Activated CD8-positive, alpha-beta memory T cell treated with anti-CD3 and anti-CD28 coated beads, Interleukin-2, amount 50 U/mL, for 1 hour (primary cell): ENCODE data around the gene SRRM1.
"Not testable (repeated sequence)": the region's sequence is repeated elsewhere in the genome, so short reads cannot be mapped to it uniquely, and the experiment has no call there.

Experiments
- DNase-seq: peaks from one replicate; pipeline ENCODE4 v3.0.0-alpha.2; 2020; ENCODE audit errors: extremely low read depth

Gene SRRM1

DNA sequence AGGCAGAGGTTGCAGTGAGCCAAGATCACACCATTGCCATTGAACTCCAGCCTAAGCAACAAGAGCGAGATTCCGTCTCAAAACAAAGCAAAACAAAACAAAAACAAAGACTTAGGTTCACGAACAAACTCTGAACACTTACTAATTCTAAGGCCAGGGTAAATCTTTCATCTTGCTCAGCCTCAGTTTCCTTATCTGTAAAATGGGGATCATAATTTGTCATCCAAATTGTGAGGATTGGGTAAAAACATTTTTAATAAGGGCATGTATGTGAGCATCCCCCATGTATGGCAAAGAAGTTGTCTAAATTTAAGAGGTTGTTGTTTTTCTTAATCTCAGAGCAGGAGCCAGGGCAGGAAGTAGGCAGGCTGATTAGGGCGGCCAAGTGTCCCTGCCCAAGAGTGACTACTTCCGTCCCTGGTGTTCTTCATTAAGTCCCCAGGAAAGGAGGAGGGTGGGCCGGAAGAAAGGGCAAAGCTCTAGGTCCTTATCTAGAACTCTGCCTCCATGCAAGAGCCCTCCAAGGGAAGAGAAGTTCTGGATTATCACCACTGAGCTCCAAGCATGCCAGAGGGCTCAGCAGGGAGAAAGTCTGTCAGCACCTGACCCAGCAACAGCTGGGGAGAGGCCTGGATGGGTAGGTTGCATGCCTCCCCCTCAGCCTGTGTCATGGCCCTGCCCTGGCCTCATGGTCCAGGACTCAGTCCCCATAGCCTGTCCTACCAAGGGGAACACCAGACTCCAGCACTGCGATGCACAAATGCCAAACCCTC is 52.3 kb downstream of the SRRM1 start:
- DNase-seq = no peak

DNA sequence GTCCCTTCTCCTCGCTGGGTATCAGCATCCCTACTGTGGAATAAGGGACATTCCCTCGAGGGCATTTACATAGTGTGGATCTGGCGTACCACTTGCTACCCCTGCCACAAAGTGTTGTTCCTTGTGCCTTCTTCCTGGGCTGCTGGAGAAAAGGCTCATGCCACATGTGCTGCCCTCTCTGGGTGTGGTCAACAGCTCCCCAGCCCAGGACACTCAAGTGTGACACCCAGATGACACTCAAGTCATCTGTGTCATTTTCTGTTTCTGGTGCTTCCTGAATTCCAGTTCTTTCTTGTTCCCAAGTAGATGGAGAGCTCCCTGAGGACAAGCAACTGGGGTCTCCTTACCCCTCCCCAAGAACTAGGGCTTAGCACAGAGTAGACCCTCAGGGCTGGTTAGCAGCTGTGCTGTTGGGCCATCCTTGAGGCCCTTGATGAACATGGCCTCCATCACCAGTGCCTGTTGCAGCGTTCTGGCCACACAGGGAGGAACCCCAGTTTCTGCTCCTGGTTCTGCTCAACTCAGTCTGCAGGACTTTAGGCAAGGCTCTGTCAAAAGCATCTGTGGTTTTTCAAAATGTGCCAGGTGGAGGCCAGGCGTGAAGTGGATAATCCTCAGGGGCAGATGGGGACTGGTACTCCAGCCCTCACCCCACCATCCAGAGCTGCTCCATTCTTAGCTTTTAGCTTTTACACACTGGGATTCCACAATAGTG is 53.1 kb downstream of the SRRM1 start:
- DNase-seq = no peak

DNA sequence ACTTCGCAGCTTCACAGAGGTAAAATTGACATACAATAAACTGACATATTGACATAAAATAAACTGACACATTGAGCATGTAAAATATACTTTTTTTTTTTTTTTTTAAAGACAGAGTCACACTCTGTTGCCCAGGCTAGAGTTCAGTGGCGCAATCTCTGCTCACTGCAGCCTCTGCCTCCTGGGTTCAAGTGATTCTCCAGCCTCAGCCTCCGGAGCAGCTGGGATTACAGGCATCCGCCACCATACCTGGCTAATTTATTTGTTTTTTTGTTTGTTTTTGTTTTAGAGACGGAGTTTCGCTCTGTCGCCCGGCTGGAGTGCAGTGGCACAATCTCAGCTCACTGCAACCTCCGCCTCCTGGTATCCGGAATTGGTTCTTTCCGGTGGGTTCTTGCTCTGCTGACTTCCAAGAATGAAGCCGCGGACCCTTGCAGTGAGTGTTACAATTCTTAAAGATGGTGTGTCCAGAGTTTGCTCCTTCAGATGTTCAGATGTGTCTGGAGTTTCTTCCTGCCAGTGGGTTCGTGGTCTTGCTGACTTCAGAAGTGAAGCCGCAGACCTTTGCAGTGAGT is 53.7 kb downstream of the SRRM1 start:
- DNase-seq = no peak

DNA sequence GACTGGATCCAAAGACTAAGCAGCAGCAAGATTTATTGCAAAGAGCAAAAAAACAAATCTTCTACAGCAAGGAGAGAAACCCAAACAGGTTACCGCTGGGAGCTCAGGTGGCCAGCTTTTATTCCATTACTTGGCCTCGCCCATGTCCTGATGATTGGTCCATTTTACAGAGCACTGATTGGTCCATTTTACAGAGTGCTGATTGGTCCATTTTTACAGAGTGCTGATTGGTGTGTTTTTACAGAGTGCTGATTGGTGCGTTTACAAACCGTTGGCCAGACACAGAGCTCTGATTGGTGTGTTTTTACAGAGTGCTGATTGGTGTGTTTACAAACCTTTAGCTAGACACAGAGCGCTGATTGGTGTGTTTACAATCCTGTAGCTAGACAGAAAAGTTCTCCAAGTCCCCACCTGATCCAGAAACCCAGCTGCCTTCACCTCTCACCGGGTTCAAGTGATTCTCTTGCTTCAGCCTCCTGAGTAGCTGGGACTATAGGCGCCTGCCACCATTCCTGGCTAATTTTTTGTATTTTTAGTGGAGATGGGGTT is 54.4 kb downstream of the SRRM1 start:
- not testable (repeated sequence) for DNase-seq

DNA sequence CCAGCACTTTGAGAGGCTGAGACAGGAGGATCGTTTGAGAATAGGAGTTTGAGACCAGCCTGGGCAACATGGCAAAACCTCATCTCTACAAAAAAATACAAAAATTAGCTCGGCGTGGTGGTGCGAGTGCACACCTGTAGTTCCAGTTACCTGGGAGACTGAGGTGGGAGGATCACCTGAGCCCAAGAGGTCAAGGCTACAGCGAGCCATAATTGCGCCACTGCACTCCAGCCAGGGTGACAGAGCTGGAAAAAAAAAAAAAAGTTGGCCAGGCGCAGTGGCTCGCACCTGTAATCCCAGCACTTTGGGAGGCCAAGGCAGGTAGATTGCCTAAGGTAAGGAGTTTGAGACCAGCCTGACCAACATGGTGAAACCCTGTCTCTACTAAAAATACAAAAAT is 55.2 kb downstream of the SRRM1 start:
- not testable (repeated sequence) for DNase-seq

DNA sequence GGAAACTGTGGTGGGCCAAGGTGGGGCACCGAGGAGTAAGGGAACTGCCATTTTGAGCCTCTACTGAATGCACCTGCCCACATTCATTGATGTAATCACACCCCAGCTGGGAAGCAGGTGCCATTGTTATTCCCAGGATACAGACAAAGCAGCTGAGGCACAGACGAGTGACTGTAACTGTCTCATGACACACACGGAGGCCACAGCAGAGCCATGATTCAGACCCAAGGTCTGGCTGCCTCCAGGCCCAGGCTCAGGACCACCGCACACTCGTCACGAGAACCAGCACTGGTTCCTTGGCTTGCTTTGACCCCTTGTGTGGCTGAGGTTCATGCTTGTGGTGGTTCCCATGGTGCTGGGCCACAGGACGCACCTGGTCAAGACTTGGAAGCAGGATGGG is 56.5 kb downstream of the SRRM1 start:
- no peak for DNase-seq

DNA sequence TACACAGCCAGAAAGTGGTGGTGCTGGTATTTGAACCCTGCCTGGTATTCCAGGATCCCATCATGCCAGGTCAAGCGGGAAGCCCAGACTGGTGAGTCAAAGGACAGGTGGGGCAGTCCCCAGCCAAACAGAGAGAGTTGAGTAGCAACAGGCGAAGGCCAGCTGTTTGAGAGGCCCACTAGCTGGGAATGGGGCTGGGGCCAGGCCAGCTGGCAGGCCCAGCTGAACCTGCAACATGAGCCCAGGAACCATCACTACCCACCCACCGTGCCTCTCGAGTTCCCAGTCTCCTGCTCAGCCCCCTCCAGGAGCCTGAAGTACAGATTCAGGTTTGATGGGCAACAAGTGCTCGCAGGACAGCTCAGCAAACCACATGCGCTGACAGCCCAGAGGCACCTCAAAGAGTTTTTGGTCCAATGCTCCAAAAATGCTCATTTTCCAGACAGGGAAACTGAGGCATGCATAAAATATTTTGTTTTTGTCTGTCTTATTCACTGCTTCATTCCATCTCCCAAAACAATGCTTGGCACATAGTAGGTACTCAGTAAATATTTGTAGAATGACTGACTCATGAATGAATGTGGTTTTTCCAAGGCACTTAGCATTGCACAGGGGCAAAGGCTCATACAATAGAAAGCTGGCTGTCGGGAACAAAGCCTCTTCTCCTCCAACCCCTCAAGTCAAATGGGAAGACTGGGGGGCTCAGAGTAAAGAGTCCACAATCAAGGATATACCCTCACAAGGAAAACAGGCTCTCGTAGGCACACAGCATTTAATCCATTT is 59.6 kb downstream of the SRRM1 start:
- DNase-seq = no peak

DNA sequence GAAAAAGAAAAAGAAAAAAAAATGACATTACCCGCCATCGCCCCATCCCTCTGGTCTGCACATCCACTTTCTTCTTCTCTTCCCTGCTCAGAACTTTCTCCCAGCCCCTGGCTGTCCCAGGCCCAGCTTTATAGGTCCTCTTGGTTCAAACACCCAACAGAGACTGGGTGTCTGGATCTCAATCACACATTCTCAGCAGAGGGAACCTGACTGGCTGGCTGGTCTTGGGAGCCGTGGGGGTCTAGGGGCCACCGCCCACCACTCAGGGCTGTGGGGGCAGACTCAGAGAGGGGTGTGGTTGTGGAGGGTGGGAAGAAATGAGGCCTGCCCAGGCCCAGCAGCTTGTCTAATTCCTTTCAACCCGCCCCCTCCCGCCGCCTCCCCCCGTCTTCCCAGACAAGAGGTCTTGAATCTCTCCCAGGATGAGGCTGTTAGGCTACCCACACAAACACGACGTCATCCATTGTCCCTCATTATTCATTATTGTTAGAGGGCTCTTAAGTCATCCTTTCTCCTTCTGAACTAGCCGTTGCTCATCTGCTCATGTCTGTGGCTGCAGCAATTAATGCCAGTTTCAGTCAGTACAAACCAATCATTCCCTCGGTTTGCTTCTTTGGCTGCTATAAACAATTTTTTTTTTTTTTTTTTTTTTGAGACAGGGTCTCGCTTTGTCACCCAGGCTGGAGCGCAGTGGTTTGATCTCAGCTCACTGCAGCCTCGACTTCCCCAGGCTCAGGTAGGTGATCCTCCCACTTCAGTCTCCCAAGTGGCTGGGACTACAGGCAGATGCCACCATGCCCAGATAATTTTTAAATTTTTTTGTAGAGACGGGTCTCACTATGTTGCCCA is 61.5 kb downstream of the SRRM1 start:
- no peak for DNase-seq

DNA sequence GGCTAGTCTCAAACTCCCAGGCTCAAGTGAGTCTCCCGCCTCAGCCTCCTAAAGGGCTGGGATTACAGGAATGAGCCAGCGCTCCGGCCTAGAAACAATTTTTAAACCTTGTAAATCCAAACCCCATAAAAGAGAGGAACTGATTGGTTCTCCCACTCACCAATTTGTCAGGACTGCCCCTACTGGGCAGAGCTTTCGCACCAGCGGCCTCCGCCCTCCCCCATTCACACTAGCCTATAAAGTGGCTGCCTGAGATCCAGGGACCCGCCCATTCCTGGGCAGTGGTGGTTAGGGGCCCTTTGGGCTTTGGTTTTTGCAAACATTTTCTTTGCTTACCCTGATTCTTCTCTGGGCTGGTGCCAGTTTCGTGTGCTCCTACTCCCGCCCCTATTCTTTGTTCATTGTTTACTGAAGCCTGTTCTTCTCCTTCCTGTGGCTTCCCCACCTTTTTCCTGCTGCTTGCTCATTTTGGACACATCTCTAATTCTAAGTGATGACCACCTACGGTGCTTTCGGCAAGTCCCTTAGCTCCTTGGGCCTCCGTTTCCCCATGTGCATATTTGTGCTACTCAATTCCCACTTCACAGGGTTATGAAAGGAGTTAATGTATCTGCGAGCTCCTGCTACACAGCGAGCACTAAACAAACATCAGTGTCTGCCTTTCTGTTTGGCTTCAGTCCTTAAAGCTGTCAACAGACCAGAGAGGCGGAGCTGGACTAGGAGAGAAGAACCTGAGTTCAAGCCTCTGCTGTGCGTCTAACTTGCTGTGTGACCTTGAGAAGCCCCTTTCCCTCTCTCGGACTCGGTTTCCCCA is 62.4 kb downstream of the SRRM1 start:
- DNase-seq = no peak

DNA sequence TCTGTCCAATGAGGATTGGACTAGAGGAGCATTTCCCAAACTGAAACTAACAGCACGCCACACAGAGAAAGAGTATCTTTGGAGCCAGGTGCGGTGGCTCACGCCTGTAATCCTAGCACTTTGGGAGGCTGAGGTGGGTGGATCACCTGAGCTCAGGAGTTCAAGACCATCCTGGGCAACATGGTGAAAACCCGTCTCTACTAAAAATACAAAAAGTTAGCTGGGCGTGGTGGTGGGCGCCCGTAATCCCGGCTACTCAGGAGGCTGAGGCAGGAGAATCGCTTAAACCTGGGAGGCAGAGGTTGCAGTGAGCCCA is 62.9 kb downstream of the SRRM1 start:
- DNase-seq = not testable (repeated sequence)

DNA sequence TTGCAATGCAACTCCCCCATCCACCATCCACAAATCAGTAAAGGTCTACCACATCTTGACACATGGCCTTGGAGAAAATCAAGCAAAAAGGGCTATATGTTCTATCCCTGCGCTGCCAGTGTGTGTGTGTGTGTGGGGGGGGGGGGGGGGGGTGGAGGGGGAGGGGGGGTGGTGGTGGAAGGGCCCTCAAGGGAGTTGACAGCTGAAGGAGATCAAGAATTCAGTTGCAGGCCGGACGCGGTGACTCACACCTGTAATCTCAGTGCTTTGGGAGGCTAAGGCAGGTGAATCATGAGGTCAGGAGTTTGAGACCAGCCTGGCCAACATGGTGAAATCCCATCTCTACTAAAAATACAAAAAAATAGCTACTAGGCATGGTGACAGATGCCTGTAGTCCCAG is 64.6 kb downstream of the SRRM1 start:
- no peak for DNase-seq

DNA sequence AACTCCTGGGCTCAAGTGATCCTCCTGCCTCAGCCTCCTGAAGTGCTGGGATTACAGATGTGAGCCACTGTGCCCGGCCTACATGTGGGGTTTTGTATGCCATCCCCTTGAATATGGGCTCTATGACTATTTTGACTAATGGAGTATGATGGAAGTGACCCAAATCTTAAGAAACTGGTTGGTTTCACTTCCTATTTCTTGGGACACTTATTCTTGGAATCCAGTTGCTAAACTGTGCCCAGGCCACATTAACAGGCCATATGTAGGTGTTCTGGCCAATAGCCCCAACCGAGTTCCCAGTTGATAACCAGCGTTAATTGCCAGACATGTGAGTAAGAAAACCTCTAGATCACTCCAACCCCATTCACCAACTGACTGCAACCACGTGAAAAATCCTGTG is 65.8 kb downstream of the SRRM1 start:
- DNase-seq = no peak

DNA sequence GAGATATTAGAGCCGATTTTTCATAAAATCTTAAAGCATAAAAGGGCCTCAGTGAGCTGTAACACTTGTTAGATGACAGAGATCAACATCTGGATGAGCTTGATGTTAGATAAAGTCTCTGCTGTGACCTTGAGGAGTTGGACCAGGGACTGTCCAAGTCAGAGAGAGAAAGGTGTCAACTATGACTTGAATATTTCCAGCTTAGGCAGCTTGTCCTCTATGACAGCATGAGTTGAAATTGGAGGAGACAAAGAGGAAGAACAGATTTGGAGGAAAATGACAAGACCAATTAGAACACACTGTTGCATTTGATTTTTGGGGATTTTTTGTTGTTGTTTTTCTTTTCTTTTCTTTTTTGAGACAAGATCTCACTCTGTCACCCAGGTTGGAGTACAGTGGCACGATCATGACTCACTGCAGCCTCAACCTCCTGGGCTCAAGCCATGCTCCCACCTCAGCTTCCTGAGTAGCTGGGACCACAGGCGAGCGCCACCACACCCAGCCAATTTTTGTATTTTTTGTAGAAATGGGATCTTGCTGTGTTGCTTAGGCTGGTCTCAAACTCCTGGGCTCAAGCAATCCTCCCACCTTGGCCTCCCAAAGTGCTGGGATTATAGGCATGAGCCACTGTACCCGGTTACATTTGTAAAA is 66.8 kb downstream of the SRRM1 start:
- DNase-seq = no peak

DNA sequence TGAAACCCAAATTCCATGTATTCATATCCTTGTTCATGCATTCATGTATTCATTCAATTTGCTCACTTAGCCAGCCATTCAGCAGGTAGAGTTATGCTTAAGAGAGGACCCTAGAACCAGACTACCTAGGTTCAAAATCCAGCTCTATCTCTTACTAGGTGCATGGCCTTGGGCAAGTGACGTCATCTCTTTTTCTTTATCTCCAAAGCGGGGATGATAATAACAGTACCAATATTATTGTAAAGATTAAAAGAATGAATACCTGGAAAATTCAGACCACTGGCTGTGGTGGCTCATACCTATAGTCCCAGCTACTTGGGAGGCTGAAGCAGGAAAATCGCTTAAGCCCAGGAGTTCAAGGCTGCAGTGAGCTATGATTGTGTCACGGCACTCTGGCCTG is 68.2 kb downstream of the SRRM1 start:
- DNase-seq = no peak

DNA sequence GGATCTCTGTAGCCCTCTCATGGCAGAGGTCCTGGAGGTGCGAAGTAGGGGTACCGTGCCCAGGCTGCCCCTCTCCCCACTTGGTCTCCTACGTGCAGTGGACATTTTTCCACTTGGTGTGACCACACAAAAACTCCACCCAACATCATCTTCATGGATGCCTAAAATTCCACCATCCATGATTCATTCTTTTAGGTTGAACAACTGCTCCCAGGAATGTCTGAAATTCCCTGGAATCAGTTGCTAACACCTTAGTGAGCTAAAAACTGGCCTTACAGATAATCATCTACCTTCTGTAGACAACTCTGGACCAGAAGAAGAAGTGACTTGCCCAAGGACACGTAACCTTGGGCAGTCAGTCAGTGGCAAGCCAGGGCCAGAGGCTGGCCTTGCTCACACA is 70.1 kb downstream of the SRRM1 start:
- DNase-seq = no peak

DNA sequence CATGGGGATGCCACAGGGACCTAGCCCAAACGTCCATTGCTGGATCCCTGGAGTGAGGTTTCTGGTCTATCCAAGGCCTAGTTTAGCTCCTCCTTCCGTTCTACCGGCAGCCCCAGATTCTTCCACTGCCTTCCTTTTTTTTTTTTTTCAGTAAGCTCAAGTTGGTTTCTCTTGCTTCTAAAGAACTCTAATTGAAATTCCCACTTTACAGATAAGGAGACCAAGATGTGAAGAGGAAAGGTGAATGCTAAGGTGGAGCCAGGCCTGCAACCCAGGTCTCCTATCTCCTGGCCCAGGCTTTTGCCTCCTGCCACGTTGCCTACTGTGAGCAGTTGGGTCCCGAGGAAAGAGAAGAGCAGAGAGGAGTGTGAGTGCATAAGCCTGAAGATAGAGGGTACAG is 70.6 kb downstream of the SRRM1 start:
- no peak for DNase-seq

DNA sequence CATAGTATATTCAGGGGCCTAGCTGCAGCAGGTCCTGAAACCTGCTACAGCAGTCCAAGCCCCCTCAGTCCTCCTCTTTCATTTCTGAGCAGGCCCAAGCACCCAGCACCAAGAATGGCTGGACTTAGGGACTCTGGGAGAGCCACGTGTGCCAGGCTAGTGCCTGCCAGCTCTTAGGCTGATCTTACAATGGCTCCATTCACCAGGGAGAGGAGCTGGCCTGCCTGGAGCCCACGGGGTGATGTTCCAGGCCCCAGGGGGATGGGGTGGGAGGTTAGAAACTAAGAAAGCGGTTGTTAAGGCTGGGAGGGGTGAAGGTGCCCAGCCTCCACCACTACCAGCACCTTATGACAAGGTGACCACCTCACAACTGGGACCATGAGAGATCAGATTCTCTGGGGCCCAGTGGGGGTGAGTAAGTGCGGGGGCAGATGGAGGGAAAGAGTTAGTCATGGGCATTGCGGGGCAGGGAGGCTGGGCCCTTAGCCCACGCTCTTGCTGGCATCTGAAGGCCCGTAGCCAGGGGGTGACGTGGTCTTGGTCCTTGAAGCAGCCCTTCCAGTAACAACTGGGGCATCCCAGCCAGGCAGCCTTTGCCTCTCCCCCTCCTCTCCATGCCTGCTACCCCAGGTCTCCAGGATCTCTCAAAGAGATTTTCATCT is 71.9 kb downstream of the SRRM1 start:
- no peak for DNase-seq

DNA sequence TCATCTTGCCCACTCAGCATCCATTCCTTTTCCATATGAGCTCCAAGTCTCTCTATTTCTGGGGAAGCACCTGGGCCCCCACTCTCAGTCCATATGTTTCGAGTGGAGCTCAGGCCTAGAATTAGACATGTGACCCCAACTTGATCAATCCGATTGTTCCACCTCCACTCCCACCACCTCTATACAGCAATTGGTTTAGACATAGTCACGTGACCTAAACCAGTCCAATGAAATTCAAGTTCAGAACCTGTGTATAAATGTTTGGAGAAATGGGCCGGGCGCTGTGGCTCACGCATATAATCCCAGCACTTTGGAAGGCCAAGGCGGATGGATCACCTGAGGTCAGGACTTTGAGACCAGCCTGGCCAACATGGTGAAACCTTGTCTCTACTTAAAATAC is 72.6 kb downstream of the SRRM1 start:
- DNase-seq = no peak

DNA sequence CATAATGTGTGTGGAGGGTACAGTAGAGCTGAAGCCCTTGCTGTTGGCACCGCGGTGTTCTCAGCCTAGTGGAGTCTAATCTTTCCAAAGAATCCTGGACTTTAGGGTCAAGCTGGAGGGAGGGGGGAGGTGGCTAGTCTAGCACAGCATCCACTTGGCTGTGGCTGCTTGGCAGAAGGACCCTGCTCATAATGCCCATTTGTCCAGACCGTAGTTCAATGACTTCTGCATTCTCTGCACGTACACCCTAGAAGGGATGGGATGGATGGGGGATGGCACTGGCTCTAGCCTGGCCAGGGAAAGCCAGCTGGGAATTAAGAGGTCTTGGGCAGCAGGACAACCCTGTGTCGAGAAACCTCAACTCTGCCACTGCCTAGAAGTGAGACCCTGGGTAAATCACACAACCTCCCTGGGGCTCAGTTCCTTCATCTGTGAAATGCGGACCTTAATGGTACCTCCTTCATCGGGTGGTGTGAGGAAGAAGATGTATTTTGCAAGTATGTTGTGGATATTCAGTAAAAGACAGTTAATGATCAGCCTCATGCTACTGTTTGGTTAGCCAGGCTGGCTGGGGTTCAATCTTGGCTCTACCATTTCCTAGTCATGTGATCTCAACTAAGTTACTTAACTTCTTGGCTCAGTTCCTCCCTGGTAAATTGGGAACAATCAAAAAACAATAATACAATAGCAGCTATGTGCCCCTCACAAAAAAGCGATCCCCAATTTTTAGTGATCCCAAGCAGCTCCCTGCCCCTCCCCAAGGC is 75.0 kb downstream of the SRRM1 start:
- DNase-seq = no peak
